22Rv1 (cell line): ENCODE data around the gene RAE1.

ENCODE experiments used
- H3K27ac ChIP-seq: fragments of 450-650 bp; 2 replicates; pipeline ENCODE4 v1.5.1; 2017
- ZFX ChIP-seq: fragments of 450-650 bp; IDR thresholded peaks from 2 replicates; pipeline ENCODE4 v1.6.1; 2017; ENCODE audit warnings: antibody characterized with exemption, borderline replicate concordance
- TF ChIP-seq, protein P1 (sequence below): fragments of 450-650 bp; IDR thresholded peaks from 2 replicates; pipeline ENCODE4 v1.5.1; 2017; ENCODE audit warnings: mild to moderate bottlenecking

RAE1 gene

DNA sequence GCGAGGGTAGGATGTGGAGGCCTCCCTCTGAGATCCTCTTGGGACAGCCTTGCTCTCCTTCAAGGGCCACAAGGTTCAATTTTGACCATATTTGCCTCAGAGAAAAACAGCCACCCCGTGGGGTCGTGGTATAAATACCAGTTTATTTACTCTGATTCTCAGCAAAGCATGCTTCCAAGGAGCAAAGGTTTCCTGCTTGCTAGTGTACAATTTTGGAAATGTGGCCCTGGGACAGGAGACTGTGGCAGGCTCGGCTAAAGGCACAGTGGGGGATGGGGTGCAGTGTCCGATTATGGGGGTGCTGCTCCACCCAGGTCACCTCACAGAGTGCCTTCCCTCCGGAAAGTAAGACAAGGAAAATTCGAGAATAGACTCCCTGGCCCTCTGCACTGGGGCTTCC is 71.2 kb downstream of the RAE1 start:
- no peak for TF ChIP-seq ZFX
- TF ChIP-seq, protein P1, sequence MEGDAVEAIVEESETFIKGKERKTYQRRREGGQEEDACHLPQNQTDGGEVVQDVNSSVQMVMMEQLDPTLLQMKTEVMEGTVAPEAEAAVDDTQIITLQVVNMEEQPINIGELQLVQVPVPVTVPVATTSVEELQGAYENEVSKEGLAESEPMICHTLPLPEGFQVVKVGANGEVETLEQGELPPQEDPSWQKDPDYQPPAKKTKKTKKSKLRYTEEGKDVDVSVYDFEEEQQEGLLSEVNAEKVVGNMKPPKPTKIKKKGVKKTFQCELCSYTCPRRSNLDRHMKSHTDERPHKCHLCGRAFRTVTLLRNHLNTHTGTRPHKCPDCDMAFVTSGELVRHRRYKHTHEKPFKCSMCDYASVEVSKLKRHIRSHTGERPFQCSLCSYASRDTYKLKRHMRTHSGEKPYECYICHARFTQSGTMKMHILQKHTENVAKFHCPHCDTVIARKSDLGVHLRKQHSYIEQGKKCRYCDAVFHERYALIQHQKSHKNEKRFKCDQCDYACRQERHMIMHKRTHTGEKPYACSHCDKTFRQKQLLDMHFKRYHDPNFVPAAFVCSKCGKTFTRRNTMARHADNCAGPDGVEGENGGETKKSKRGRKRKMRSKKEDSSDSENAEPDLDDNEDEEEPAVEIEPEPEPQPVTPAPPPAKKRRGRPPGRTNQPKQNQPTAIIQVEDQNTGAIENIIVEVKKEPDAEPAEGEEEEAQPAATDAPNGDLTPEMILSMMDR, result no peak
- H3K27ac ChIP-seq, result no peak overlapping the region

DNA sequence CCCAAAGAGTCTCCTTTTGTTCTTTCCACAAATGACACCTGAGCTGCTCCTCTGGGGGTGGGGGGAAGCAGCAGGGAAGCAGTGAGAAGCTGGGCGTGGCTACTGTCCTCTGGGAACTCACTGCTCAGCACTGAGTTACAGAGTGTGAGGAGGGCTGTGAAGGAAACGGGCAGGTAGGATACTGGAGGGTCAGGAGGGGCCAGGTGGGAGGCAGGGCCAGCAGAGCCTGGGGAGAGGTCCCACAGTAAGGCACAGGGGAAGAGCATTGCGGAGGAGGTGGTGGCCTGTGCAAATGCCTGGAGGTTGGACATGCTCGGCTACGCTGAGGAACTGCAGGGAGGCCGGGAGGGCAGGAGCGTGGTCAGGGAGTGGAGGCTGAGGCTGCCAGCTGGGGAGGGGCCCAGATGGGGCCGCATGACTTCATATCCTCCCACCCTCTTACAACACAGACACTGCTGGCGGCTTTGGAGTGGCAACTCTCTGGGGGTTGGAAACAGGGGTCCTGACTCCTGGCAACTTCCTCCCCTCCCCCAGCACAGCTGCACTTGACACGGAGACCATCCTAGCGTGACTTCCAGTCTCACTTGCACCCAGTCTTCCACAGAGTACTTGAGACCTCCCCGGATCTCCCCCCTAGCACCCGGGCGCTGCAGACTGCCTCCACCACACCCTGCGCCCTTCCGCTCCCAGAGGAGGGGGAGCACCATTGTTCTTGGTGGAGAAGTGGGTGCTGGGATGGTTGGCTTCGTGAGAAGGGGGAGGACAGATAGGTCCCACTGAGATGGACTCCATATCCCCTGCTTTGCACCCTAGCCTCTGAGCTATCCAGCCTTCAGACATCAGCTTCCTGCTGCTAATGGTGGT is 74.3 kb downstream of the RAE1 start:
- H3K27ac ChIP-seq, result no peak overlapping the region
- no peak for TF ChIP-seq ZFX
- TF ChIP-seq, protein P1, result no peak

DNA sequence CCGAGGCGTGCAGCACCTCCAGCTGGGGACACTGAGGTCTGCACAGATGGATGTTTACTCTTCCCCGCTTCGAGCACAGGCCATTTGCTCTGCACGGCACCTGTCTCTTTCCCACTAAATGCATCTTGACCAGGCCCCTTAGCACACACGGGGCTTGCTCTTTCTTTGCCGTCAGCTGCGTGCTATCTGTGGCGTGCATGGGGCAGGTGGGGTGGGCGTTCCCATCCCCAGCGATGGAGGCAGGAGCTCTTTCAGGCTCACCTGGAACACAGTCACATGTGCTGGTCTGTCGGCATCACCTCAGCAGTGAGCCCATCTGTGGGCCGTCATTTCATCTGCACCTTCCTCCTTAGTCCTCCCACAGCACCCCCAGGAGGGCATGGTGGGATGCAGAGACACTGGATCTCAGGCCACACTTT is 75.2 kb downstream of the RAE1 start:
- H3K27ac ChIP-seq, result no peak overlapping the region
- TF ChIP-seq, protein P1, result no peak
- no peak for TF ChIP-seq ZFX

DNA sequence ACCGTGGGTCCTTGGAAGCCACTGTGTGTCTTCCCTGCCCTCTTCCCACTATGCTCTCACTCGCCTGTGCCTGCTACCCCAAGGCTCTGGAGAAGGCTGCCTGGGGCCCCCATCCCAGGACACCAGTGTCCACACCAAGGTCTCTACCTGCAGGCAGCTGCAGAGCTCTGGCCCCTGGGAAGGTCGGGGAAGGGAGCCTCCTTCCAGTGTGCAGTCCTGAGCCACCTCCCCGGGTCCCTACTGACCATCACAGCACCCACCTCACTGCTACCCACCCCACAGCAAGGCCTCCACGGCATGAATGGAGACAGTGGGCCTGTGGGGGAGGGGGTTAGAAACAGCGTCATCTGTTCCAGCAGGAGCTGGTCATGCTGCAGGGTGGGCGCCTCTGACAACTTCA is 75.8 kb downstream of the RAE1 start:
- TF ChIP-seq, protein P1, result no peak
- no peak for TF ChIP-seq ZFX
- H3K27ac ChIP-seq, result no peak overlapping the region

DNA sequence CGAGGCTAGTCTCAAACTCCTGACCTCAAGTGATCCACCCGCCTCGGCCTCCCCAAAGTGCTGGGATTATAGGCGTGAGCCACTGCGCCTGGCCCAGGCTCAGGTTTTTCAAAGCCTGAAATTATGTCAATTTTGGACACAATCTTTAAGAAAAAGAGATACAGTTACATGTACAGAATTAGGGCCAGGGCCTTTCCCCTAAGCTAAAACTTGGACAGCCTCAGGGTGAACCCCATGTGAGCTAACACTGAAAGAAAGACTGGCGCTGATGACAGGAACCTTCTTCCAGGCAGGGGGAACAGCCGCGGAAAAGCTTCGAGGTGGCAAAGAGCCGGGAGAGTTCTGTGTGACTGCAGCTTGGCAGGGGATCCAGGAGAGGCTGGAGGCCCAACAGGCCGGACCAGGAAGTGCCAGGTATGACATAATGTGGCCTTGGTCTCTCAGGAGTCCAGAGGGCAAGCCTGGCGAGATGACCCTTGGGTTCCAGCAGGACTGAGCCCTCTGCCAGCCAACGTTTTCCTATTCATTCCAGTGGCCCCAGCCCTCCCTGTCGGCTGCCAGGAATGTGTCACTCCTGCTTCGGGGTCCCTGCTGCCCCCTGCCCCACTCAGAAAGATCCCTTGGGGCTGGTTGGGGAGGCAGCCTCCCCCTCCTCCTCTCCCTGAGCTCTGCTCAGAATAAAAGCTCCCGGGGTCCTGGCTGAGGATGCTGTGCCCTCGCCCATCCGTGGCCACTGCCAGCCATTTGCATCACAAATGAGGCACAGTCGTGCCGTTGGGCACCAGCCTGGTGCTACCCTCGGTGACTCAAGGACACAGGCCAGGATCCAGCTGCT is 77.5 kb downstream of the RAE1 start:
- no peak overlapping the region for H3K27ac ChIP-seq
- no peak for TF ChIP-seq ZFX
- TF ChIP-seq, protein P1, result no peak
